ENCODE results near the gene ANO1.

ANO1 gene

DNA sequence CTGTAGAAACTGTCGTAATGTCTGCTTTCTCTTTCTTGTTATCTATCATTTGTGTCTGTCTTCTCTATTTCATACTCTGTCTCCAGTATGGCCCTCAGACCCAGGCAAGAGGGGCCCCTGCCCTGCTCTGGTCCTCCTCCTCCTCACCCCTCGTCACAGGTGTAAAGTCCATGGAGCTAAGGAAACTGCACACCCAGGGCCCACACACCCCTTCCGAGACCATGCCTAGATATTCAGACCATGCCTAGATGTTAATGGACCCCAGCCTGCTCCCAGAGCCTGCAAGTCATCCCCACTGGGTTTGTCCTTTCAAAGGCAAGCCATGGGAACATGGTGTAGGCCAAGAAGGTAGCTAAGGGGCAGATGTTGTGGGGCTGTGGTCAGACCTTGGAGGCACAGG lies 24.1 kb upstream of the ANO1 start:
- no peak for DNase-seq

DNA sequence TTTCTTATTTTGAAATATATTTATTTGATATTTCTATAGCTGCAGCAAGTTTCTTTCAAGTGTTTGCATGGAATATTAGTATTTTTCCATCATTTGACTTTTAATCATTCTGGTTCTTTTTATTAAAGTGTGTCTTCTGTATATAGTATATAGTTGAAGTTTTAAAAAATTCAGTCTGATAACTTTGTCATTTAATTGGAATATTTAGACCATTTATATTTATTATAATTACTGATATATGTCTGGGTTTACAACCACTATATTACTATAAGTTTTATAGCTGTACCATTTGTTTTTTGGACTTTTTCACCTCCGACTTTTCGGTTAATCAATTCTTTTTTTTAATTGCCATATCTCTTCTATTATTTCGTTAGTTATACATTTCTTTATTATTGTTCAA lies 22.7 kb upstream of the ANO1 start:
- DNase-seq: no peak

DNA sequence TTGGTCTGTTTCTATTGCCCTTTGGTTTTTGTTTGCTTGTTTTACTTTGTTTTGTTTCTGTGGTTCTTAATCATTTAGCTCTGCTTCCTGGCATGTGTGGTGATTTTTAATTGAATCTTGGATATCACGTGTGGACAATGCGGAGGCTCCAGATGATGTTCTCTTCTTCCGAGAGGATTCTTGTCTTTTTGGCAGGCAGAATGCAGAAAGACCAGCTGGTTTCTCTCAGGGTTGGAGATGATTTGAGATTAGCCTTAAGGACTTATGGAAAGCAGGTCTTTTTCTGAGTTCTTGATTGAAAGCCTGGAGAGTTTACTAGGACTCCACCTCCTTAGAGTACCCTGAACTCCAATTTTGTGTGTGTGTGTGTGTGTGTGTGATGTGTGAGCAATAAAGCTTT lies 21.0 kb upstream of the ANO1 start:
- no peak for DNase-seq

DNA sequence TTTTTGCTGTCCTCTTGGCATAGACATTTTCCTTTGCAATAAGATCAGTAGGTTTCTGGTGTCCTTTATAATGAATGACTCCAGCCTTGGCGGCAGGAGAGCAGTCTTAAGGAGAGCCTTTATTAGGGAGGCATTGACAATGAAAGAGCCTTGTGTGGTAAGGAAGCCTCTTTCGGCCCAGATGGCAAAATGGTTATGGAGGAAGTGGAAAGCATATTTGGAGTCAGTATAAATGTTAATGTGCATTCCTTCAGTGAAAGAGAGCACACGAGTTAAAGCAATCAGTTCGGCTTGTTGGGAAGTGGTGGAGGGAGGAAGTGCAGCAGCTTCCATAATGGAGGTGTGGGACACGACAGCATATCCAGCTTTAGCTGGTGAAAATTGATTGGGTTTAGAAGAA lies 18.1 kb upstream of the ANO1 start:
- DNase-seq: no peak

DNA sequence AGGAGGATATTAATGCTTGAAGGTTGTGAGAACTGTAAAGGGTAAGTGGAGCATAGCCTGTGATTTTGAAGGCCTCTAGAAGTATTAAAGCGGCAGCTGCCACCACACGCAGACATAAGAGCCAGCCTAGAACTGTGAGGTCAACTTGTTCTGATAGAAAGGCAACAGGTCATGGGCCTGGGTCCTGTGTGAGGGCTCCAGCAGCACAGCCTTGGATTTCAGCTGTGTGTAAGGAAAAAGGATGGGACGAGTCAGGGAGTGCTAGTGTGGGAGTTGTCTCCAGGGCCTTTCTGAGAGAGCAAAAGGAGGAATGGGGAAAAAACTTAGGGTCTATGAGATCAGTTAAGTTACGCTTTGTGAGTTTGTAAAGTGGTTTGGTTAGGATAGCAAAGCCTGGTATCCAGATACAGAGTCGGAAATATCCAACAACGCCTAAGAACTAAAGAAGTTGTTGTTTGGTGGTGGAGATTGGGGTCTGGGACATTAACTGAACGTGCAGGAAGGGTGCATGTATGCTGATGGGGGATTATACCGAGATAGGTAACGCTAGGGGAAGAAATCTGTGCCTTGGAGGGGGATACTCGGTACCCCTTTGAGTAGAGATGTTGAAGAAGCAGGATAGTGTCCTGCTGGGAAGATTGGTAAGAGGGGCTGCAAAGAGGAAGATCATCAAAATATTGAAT lies 17.4 kb upstream of the ANO1 start:
- DNase-seq: no peak

DNA sequence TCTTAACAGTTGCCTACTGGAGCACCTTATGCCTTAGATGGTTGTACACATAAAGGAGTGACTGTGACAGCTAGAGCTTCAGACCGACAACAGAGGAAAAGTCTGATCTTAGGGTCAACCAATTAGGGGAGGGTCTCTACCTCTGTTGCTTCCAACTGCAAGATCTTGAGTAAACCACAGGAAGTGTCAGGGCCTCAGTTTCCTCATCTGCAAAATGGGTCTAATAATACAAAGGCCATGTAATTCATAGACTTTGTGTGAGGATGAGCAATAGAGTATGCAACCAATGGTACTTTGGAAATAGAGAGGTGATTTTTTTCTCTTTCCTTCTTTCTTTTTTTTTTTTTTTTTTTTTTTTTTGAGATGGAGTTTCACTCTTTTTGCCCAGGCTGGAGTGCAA lies 16.4 kb upstream of the ANO1 start:
- no peak for DNase-seq

DNA sequence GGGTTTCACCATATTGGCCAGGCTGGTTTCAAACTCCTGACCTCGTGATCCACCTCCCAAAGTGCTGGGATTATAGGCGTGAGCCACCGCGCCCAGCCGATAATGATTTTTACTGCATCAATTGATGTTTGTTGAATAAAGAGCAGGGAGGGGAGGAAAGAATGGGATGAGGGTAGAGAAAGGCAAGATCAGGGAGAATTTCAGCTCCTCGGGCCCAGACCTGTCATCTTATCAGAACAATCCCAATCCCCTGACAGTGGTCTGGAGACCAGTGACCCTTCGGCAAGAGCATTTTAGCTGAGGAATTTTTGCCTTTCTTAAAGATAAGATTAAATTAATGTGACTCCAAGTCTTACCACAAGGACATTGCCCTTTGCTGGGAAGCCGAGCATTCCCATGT lies 15.0 kb upstream of the ANO1 start:
- DNase-seq: no peak

DNA sequence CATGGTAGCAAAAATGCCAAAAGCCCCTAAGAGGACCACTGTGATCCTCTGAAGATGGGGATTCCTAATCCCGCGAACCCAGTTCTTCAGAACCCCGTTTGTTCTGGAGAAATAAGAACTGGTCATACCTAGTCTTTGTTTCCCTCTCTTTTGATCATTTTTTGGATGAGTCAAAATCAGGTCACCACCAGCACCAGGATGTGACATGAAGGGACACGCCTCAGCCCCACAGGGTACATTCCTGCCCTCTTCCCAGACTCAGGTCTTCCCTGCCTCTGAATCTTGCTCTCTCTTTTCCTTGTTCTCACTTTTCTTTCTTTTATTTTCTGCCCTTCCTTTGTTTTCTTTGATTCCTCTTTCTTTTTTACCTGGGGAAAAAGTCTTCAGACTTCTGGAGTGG lies 14.6 kb upstream of the ANO1 start:
- no peak for DNase-seq

DNA sequence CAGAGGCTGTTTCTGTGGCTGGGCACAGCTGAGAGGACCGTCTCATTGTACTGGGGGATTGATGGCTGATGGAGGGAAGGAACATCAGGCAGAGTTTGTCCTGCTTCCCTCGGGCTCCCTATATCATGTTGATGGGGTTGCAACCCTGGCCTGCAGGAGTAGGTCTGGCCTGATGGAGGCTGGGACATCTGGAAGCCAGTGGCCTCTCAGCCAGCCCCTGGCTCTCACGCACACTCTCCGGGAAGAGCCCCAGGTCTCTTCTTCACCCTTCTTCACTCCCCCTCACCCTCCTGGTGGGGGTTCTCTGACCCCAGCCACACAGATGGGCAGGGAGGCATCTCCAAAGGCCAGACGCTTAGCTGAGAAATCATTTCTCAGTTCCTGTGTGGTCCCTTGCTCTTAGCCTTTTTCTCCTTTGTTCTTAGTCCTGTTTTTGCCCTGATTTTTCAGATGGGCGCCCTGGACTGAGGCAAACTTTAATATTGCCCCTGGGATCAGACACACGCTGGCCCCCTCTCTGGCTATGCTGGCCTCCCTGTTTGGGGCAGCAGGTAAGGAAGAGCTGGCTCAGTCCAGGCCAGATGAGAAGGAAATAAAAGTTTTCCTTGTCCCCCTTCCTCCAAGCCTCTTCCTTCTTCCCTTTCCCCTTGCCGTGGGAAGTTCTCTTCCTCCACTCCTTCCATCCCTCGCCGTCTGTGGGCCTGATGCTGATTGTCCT lies 13.9 kb upstream of the ANO1 start:
- no peak for DNase-seq

DNA sequence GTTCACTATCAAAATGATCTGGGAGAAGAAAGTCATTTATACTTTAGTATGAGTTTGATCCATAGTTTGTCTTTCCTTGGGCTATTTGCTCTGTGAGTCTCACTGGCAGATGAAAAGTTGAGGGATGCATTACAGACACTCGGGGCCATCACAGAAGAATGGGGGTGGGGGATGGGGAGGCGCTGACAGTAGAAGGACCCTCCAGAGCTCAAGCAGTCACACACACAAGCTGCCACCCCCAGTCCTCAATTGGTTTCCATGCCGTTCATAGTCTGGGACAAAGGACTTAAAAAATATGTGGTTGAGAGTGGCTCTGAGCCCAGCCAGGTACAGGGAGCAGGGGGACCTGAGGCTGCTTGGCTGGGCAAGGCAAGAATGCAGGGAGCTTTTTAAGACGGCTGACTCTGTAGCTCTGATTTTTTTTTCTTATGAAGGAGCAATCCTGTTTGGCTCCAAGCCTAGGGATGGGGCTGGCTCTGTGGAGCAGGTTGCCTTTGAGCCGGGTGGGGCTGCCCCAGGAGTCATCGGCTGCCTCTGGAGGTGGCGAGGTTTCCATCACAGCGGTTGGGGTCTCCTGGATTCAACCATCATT lies 13.3 kb upstream of the ANO1 start:
- no peak for DNase-seq

DNA sequence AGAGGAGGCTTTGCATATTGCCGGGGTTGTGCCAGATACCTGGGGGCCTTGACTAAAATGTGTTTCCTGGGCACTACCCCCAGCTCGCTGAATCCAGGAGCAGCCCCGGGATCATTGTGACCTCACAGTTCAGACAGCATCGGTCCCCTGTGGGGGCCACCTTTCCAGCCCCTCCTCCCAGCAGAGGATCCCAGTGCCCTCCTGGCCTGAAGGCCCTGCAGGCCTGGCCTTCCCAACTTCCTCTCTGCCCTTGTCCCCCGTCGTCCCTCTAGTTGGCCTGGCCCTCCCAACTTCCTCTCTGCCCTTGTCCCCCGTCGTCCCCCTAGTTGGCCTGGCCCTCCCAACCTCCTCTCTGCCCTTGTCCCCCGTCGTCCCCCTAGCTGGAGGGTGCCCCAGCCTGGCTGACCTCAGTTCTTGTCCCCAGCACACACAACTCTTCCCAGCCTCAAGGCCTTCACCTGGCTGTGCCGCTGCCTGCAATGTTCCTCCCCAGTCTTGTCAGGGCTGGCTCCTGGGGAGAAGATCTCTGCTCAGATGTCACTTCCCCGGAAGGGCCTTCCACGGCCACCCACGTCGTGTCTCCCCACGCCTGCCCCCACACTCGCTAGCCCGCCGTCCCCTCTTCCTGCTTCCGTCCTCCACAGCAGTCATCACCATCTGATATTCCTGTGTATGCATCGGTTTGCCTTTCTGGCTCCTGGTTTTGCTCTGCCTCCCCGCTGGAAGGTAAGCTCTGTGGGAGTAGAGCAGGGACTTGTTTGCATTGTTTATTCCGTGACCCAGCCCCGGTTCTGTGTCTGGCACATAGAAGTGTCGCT lies 12.6 kb upstream of the ANO1 start:
- DNase-seq: no peak

DNA sequence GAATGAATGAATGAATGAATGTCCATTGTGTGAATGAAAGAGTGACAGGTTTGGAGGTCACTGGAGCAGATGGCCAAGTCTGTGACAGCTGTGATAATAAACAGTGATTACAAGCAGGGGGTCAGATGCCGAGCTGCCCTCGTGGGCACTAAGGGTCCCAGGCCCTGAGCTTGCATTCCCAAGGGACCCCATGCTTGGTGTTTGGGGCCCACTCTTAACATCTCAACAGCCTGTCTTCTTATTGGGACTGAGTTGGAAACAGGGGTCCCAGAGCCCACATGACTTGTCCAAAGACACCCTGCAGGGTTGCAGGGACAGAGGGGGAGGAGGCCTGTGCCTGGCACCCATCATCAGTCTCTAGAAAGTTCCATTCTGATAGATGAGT lies 12.0 kb upstream of the ANO1 start:
- no peak for DNase-seq

DNA sequence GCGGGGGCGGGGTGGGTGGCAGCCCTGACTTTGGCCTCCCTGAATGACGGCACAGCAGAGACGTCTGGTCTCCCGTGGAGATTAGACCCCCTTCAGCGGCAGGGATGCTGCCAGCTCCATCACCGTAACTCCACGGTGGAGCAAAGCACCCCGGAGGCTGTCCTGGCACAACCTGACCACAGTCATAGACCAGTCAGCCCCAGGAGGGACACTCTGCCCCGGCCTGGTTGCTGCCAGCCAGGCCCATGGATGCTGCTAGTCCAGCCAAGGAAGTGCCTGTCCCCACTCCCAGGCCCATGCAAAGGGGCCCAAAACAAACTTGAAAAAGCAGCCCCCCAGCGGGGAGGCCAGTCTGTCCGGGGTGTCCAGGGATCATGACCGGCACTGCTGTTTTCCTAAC lies 11.5 kb upstream of the ANO1 start:
- DNase-seq: no peak

DNA sequence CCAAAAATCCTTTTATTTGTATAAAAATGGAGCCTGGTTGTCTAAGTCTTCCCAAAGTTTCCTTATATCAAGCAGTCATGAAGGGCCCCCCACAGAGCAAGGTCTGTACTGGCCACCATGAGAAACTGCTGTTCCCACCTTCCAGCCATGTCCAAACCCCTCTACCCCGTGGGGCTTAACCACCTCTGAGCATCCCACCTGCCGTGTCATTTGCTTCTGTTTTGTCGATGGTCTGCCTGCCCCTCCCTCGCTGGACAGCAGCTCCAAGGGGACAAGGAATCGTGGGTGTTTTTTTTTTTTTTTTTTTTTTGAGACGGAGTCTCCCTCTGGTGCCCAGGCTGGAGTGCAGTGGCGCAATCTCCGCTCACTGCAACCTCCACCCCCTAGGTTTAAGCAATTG lies 11.1 kb upstream of the ANO1 start:
- no peak for DNase-seq

DNA sequence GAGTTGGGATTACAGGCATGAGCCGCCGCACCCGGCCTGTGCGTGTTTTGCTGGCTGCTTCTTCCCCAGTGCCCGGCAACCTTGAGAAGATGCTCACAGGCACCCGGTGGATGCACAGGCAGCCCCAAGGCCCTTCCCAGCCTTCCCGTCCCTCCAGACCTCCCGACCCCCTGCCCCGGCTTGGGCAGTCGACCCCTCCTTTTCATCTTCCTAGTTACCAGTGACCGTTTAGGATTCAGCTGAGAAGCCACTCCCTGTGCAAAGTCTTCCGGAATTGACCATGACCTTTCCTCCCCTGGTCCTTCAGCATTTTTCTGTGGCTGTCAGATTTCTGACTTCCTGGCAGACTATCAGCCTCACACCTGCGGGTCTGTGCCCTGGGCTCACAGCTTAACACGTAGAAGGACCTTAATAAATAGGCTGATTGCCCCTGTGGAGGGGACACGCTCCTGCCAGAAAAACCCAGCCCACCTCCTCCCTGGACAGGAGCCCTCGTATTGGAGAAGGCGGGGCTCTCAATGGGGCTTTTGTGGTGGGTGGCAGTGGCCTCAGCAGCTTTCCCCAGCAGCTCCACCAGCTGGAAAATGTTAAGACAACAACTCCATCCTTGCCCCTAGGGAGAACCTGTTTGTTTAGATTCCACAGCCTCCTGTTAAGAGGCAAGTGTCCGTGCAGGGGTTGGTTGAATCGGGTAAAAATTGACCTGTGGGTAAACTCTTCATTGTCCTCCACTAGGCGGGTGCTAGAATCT lies 10.4 kb upstream of the ANO1 start:
- no peak for DNase-seq

DNA sequence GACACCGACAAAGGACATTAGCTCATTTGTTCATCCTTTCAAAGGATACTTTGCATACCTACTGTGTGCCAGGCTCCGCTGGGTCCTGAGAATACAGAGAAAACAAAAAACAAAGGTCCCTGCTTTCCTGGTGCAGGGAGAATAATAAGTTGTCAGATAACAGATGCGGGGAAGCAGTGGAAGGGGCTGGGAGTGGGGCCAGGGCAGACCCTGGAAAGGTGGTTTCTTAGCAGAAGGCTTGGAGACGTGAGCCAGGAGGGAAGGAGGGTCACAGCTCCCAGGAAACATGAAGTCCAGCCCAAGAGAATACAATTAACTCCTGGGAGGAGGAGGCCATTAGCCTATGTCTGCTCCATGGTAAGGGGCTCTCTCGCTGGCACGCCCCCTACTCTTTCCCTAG lies 9.8 kb upstream of the ANO1 start:
- DNase-seq: no peak

DNA sequence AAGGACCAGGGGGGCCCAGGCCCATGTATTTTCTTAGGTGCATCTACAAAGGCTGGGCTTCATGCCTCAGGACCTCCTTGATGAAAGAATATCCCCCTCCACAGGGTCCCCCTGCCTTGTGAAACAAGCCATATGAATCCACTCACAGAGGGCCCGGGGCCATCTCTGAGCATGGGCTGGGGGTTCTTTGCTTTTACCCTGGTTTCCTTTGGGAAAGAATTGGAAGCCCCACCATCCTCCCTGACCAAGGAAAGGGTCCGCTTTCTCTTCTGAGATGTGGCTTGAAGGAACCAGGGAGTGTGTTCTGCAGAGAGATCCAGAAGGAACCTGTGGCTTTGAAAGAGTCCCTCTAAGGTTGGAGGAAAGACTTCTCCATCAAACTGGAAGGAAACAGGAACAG lies 9.2 kb upstream of the ANO1 start:
- no peak for DNase-seq

DNA sequence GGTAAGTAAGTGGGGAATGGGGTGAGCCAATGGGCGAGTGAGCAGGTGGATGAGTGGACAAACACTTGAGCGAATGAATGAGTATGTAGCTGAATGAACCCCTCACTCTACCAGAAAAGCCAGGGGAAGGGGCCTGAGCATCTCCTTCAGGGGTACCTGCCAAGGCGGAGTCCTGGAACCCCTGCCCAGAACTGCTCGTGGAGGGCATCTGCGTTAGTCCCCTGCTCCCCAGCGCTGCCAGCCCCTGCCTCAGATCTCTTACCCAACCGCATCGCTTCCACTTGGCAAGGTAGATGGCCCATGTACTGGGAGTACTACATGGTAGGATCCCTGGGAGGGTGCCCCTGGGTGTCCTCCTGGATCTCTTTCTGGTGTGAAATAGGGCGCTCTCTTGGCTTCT lies 7.4 kb upstream of the ANO1 start:
- DNase-seq: no peak

DNA sequence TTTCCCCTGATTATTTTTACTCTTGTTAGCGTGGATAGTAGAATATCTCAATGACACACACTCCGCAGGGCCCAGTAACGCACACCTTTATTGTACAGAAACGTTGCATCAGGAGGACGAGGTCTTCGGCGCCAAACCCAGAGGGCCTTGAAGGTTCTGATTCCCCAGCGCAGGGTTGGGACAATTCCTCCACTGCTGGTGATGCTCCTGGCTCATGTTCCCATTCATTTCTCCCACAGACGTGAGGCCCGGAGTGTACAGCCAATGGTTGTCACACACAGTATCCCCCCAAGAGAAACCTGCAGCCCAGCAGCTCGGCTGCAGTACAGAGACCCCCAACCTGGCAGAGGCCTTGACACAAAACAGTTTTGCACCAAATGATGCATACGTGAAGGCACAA lies 6.1 kb upstream of the ANO1 start:
- DNase-seq: no peak

DNA sequence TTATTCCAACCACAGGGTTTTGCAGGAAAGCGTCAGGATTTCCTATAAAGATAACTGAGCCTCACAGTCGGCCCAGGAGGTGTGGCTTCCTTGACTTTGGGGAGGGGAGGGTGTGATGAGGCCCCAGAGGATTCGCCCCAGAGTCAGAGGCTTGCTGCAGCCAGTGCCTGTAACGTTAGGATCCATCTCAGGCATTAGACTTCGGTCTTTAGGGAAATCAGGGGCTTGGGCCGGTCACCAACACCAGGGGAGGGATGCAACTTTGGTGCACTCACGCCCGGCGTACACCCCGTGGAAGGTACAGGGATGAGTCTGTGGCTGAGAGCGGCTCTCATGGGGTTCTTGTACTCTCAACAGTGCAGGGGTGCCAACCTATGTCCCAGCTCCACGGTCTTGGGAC lies 5.7 kb upstream of the ANO1 start:
- DNase-seq: no peak

DNA sequence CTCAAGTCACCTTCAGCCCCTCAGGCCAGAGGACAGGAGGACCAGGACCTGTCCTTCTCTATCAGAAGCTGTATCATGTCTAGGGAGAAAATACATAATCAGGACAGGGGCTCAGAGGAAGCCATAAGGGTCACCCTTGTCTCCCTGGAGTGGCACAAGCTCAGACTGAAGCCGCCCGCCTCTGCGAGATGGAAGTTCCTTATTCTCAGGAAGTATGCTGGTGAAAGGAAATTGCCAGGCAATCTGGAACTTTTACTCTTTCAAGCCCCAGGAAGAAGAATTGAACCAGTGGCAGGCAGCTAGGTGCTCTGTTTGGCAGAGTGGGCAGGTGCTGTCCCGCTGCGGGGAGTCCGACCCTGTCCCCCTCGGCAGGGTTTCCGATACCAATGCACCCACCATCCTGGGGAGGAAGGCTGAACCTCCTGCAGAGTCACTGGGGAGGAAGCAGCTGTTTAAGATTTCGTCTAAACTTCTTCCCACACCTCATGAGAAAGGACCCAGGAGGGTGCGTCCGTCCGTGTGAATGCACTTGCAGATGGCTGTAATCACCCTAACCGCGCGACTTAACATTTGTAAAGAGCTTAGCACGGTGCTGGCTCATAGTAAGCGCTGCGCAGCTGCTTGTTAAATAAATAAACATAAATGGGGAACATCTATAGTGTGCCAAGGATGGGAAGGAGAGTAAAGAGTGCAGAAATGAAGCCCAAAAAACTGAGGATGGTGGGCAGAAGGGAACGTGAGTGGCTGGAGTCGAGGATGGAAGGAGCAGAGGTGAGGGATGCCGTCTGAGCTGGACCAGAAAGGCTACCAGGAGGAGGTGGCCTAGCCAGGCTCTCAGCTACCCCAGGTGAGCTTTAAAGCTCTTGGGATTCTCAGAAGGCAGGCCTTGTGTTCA lies 5.0 kb upstream of the ANO1 start:
- no peak for DNase-seq

DNA sequence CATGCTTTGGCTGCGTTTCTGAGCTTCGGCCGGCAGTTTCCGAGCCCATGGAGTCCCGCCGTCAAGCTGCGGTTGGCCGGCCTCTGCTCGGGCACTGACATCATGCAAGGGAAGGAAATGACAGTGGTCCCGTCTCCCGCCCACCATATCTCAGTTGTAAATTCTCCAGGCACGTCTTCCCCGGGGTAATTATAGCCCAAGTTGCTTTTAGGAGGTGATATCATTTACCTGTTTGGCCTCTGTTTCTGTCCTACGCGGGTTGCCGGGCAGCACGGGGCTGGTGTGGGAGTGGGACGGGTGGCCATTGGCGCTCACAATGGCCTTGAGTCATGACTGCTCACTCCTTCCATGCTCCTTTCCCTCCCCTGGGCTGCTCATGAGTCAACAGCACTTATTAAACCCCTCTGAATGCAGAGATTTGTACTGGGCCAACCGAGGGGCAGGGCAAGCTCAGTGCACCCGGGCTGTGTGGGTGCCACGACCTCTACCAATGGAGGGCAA lies 4.2 kb upstream of the ANO1 start:
- no peak for DNase-seq
